ENCODE data around the gene MED15.
"Not testable (repeated sequence)": the region's sequence is repeated elsewhere in the genome, so short reads cannot be mapped to it uniquely, and the experiment has no call there.

The MED15 gene

GRCh38 chr22:20586403-20586745 lies 79.0 kb downstream of the MED15 start:
- no peak for DNase-seq

GRCh38 chr22:20587206-20587958 lies 80.0 kb downstream of the MED15 start:
- peak; percentile 42 for DNase-seq

GRCh38 chr22:20588092-20588842 lies 80.9 kb downstream of the MED15 start:
- DNase-seq: peak; percentile 54

- DNase-seq: peak; percentile 53
Measured at GRCh38 chr22:20588843-20589581, 81.6 kb downstream of the MED15 start.

GRCh38 chr22:20589614-20590476 lies 82.4 kb downstream of the MED15 start:
- peak; percentile 54 for DNase-seq

GRCh38 chr22:20590477-20591294 lies 83.3 kb downstream of the MED15 start:
- DNase-seq: peak; percentile 53

GRCh38 chr22:20591295-20591645 lies 83.9 kb downstream of the MED15 start:
- DNase-seq: peak; percentile 47

- peak; percentile 60 for DNase-seq
Measured at GRCh38 chr22:20591660-20592310, 84.4 kb downstream of the MED15 start.

- DNase-seq: not testable (repeated sequence)
Measured at GRCh38 chr22:20594038-20594437, 86.6 kb downstream of the MED15 start.

- not testable (repeated sequence) for DNase-seq
Measured at GRCh38 chr22:20594486-20594885, 87.1 kb downstream of the MED15 start.

GRCh38 chr22:20595461-20595860 lies 88.1 kb downstream of the MED15 start:
- DNase-seq: no peak

- no peak for DNase-seq
Measured at GRCh38 chr22:20599117-20599516, 91.7 kb downstream of the MED15 start.

- peak; percentile 38 for DNase-seq
Measured at GRCh38 chr22:20600137-20600673, 92.8 kb downstream of the MED15 start.

- no peak for DNase-seq
Measured at GRCh38 chr22:20601308-20601707, 93.9 kb downstream of the MED15 start.

GRCh38 chr22:20602609-20603164 lies 95.3 kb downstream of the MED15 start:
- DNase-seq: peak; percentile 46

- no peak for DNase-seq
Measured at GRCh38 chr22:20604092-20604747, 96.8 kb downstream of the MED15 start.

GRCh38 chr22:20604776-20605221 lies 97.4 kb downstream of the MED15 start:
- DNase-seq: no peak

- peak; percentile 48 for DNase-seq
Measured at GRCh38 chr22:20605328-20605727, 97.9 kb downstream of the MED15 start.

- DNase-seq: peak; percentile 92
Measured at GRCh38 chr22:20606041-20606783, 98.8 kb downstream of the MED15 start.

Data from islet precursor cell (in vitro differentiated cells).